Activated CD4-positive, alpha-beta T cell treated with anti-CD3 and anti-CD28 coated beads for 24 hours (primary cell): ENCODE data around the gene SLC35F1.

ENCODE experiments used
- DNase-seq, 2 donors: peaks; one replicate each; pipeline ENCODE4 v3.0.0-alpha.2; 2020; ENCODE audit warnings: low read depth in 2 of 2

The SLC35F1 gene

GRCh38 chr6:118277631-118278030 lies 370.6 kb downstream of the SLC35F1 start:
- DNase-seq = no peak

- DNase-seq = no peak
These were observed 373.1 kb downstream of the SLC35F1 start for GRCh38 chr6:118280210-118280609.

GRCh38 chr6:118281291-118281690 lies 374.2 kb downstream of the SLC35F1 start:
- DNase-seq = no peak

DNA sequence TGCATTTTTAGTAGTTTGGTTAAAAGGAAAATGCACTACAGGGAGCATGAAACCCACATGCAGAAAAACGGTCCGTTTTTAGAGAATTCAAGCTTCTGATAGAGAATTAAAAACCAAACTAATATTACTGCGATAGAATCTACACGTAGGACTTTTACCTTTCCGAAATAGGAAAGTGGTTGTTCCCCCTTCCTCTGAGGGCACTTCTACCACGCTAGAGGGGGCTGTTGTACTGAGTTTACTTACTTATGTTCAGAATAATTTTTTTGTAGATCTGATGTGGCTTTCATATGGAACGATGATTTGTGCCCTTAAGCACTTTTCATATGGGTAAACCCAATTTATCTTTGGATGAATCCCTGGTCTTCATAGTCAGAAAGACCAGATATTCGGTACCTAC lies 376.7 kb downstream of the SLC35F1 start:
- DNase-seq = peak; percentile 5 to 36

GRCh38 chr6:118284736-118285360 lies 377.8 kb downstream of the SLC35F1 start:
- DNase-seq = no peak

DNA sequence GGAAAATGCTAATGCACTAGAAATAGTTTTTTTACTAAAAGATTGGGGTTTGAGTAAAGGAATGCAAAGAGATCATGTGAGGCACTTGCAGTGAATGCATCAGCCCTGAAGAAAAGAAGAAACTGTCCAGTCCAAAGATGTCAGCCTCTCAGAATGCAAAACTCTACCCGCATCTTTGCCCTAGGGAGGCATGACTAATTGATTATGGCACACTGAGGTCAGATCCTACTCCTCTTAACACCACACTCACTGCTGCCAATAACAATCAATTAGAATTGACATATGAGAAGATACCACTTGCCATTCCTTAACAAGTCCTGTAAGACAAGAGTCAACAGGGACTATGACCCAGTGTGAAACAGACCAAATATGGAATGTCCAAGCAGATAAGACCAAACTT lies 378.7 kb downstream of the SLC35F1 start:
- DNase-seq = no peak

- DNase-seq = no peak
These were observed 381.5 kb downstream of the SLC35F1 start for GRCh38 chr6:118288355-118289124.

DNA sequence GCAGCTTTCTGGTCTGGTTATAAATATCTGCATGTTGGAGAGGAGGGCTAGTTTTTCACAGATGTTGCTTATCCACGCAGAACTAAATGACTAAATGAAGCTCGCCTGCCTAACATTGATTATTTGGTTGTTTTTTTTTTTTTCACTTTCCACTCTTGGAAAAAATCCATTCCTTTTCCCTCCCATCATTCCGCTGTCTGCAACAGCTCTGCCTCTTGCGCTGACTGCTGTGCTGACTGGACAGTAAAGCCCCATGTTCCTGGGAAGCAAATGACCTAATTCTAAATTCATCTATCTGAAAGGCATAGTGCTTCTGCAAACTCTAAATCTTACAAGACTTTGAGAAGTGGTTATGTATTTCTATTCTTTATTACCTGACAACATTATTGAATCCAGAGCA lies 385.5 kb downstream of the SLC35F1 start:
- DNase-seq = no peak

GRCh38 chr6:118294906-118295305 lies 387.8 kb downstream of the SLC35F1 start:
- DNase-seq = no peak

DNA sequence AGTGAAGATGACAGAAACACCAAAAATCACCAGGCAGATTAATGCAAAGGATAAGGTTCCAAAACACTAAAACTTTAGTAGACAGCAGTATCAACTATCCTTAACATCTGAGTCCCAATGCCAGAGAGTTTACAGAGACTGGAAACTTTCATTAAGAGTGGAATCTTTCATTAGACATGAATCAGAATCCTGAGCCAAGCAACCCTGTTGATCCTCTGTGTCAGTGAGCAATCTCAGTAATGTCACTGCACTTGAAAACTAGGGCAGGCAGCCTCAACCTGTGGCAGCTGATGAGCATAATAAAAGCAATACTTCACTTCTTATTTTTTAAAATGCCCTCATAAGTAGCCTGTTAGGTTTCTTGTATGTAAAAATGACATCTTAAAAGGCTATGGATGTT lies 388.3 kb downstream of the SLC35F1 start:
- no peak for DNase-seq

DNA sequence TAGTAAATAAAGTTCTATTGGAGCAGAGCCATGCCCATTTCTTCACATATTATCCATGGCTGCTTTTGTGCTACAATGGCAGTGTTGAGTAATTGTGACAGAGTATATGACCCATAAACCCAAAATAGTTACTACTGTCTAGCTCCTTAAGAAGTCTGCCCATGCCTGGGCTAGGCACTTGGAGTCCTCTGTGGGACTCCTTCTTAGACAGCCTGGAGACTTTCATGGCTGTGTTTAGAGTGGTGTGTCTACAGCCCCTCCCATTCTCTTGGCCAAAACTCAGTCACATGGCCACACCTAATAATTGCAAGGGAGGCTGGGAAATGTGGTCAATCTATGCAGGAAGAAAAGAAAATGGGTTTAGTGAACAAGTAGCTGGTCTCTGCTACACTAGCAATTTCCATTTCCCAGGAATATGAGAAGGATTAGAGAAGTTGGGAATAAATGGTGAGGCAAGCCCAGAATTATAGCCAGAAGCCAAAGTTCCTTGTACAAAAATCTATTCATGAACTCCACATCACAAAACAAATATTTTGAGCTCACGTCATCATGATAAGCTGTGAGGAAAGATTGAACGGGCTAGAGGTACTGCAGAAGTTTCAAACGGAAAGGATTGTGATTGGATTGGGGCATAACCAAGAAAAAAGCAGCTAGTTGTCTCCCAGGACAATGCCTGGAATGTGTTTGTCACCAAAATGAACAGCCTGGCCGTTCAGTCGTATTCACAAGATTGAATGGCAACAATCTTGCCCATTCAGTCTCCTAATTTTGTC lies 389.3 kb downstream of the SLC35F1 start:
- no peak for DNase-seq

GRCh38 chr6:118297821-118298220 lies 390.8 kb downstream of the SLC35F1 start:
- no peak for DNase-seq

GRCh38 chr6:118298476-118299427 lies 391.7 kb downstream of the SLC35F1 start:
- DNase-seq = no peak

- DNase-seq = no peak
These were observed 392.4 kb downstream of the SLC35F1 start for GRCh38 chr6:118299457-118299856.

- no peak for DNase-seq
These were observed 397.3 kb downstream of the SLC35F1 start for GRCh38 chr6:118304321-118304720.

DNA sequence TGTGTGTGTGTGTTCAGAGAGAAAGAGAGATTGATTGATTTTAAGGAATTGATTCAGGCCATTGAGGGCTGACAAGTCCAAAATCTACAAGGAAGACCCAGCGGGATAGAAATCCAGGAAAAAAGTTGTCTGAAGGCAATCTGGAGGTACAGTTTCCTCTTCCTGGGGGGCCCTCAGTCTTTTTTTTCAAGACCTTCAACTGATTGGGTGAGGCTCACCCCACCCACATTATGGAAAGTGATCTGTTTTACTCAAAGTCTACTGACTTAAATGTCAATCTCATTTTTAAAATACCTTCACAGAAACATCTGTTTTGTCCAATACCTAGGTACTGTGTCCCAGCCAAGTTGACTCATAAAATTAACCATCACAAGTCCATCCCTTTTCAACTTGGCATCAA lies 398.0 kb downstream of the SLC35F1 start:
- DNase-seq = no peak

DNA sequence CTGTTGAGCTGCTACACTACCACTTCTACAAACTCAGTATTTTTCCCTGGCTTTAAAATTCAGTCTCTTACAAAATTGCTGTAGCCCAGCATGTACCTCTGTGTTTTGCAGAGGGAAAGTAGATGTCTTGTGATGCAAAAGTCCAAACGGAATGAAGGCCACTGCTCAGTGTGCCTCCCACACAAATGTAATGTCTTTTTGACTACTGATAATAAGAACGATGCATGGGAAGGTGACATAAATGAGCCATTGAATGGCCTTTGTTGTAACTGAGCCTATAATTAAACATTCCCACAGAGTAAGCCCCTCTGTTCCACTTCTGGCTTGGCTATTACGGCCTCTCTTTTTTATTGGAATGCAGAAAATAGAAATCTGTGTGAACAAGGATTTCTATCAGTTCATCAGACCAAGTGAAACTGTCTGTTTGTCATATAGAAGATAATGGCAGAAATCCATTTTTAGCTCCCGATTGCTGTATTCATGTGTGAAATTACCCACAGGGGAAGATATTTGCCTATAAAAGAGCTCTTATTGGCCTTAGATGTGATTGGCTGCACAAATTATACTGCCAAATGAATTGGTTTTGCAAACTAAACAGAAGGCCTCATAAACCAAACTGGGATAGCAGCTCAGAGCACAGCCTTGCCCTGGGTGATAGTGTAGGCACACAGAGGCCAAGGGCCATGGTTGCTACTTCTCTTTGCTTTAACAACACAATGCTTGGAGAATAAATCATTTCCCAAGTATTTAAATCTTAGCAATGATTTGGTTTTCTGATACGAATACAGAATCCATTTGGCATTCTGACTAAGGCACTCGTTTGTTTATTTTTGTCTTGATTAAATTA lies 399.6 kb downstream of the SLC35F1 start:
- DNase-seq = no peak

- no peak for DNase-seq
These were observed 400.5 kb downstream of the SLC35F1 start for GRCh38 chr6:118307581-118307980.

GRCh38 chr6:118309337-118310093 lies 402.5 kb downstream of the SLC35F1 start:
- no peak for DNase-seq

GRCh38 chr6:118313208-118313607 lies 406.1 kb downstream of the SLC35F1 start:
- DNase-seq = no peak
